Gastrocnemius medialis (tissue), 4 donors: ENCODE measurements around the gene VMA21.

ENCODE experiments used
- POLR2A ChIP-seq, 2 donors: fragments of 450-650 bp; IDR thresholded peaks; one replicate each; pipeline ENCODE4 v1.6.1; 2017; ENCODE audit warnings: antibody characterized with exemption in 2 of 2, mild to moderate bottlenecking in 2 of 2, moderate library complexity in 2 of 2
- TF ChIP-seq, protein P1 (sequence below), 5 experiments: fragments of 450-650 bp in 3 of 5; fragments of 200-600 bp in 2 of 5; sonication (generic) in 2 of 5; IDR thresholded peaks in 4 of 5; conservative IDR thresholded peaks in 1 of 5; 1 replicate in 4 of 5; 2 replicates in 1 of 5; pipeline ENCODE4 v1.5.1; 2016 to 2019; ENCODE audit warnings: antibody characterized with exemption in 5 of 5, mild to moderate bottlenecking in 3 of 5, moderate library complexity in 3 of 5

DNA sequence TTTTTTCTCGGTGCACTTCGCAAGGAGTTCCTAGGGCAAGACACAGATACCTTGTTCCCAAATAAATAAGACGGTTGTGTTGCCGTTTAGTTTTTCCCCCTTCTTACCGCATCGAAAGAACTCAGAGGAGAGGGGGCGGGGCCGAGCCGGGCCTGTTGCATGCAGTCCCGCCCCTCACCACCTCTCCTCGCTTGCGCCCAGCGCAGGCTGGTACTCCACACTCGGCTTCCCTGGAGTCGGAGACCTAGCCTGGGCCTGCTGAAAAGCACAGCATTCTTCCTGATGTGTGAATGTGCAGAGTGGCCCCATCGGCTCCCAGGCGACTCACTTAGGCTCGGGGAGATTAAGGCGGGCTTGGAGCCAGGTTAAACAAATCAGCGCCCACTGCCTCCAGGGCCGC, 26.1 kb upstream of the VMA21 start:
- TF ChIP-seq, protein P1, sequence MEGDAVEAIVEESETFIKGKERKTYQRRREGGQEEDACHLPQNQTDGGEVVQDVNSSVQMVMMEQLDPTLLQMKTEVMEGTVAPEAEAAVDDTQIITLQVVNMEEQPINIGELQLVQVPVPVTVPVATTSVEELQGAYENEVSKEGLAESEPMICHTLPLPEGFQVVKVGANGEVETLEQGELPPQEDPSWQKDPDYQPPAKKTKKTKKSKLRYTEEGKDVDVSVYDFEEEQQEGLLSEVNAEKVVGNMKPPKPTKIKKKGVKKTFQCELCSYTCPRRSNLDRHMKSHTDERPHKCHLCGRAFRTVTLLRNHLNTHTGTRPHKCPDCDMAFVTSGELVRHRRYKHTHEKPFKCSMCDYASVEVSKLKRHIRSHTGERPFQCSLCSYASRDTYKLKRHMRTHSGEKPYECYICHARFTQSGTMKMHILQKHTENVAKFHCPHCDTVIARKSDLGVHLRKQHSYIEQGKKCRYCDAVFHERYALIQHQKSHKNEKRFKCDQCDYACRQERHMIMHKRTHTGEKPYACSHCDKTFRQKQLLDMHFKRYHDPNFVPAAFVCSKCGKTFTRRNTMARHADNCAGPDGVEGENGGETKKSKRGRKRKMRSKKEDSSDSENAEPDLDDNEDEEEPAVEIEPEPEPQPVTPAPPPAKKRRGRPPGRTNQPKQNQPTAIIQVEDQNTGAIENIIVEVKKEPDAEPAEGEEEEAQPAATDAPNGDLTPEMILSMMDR (IDR thresholded peaks at IDR 0.05 in 4 of 5, conservative IDR thresholded peaks at IDR 0.05 in 1 of 5): no peak
- no peak for TF ChIP-seq POLR2A (IDR thresholded peaks at IDR 0.05)
